GM12878 (cell line): ENCODE data around the gene ADCYAP1R1.

Experiments used
- EGR1 ChIP-seq, 2 experiments: IDR thresholded peaks; 1 replicate in 1 of 2; 2 replicates in 1 of 2; pipeline ENCODE4 v1.6.1; 2011 to 2012; ENCODE audit warnings: low read depth in 2 of 2, low read length in 2 of 2, borderline replicate concordance in 1 of 2, mild to moderate bottlenecking in 1 of 2, moderate library complexity in 1 of 2
- TCF7 ChIP-seq: IDR thresholded peaks from 2 replicates; pipeline ENCODE4 v1.6.1; 2014; ENCODE audit warnings: antibody characterized with exemption, borderline replicate concordance

DNA sequence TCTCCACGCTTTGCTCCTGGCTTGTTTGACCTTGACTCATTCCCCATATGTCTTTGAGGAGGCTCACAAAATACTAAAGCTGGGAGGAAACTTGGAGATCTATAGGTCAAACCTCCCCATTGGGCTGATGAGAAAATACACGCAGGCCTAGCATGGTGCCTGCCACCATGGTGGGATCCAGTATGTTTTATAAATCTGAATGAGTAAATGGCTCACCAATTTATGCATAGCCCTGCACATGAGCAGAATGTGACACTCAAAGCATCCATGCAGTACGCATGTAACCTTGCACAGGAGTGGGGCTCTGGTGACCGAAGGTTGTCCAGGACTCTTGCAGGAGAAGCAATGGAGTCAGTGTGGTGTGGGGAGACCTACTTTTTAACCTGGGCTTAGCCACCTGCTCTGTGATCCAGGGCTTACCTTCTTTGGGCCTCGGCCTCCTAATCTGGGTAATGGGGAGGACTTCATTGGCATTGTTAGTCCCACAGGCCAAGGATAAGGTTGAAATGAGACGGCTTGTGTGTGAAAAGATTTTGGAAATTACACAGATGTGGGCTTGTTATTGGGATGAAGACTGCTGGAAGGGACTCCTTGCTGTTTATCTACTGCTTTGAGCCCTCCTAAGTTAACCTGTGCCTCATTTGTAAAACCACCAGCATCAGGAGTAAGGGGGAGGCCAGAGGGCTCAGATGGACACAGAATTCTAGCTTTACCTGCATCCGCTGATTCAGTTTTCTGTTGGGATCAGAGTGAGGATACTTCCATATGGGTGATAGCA, 58.4 kb downstream of the ADCYAP1R1 start:
- TF ChIP-seq EGR1 (IDR thresholded peaks at IDR 0.05; ENCODE audit: borderline replicate concordance in 1 of 2, low read depth in 2 of 2, low read length in 2 of 2) (no peak), TCF7 (no peak)
